Tibial nerve (tissue), 4 donors: ENCODE results near the gene GPR146. TPM values are rescaled to one million over a fixed set of nuclear protein-coding genes. Genes with fewer than 3 reads are reported as not detected.
"Not testable (repeated sequence)": the region's sequence is repeated elsewhere in the genome, so short reads cannot be mapped to it uniquely, and the experiment has no call there.

Experiments
- DNase-seq, 2 donors: peaks; one replicate each; pipeline ENCODE4 v3.0.0-alpha.2; 2019; ENCODE audit warnings: low spot score in 2 of 2
- H3K27ac ChIP-seq, 4 donors: fragments of 200-600 bp; sonication (generic) in 3 of 4; one replicate each; pipeline ENCODE4 v1.5.1; 2017 to 2019; ENCODE audit warnings: mild to moderate bottlenecking in 1 of 4
- H3K27me3 ChIP-seq, 2 donors: fragments of 200-600 bp; sonication (generic) in 1 of 2; one replicate each; pipeline versions ENCODE4 v1.5.1 to v1.6.0; 2017 to 2019
- H3K36me3 ChIP-seq, 3 donors: fragments of 200-600 bp; sonication (generic); one replicate each; pipeline ENCODE4 v1.5.1; 2018 to 2019
- H3K4me1 ChIP-seq, 4 donors: fragments of 200-600 bp; sonication (generic) in 3 of 4; one replicate each; pipeline ENCODE4 v1.5.1; 2017 to 2019
- H3K4me3 ChIP-seq, 4 donors: fragments of 200-600 bp; sonication (generic) in 3 of 4; one replicate each; pipeline ENCODE4 v1.5.1; 2017 to 2019; ENCODE audit warnings: mild to moderate bottlenecking in 1 of 4, moderate library complexity in 1 of 4
- H3K9me3 ChIP-seq, 4 donors: fragments of 200-600 bp; sonication (generic) in 3 of 4; one replicate each; pipeline ENCODE4 v1.5.1; 2017 to 2019
- EP300 ChIP-seq, 2 donors: sonication (generic); formaldehyde crosslinking; IDR thresholded peaks; one replicate each; pipeline ENCODE4 v1.6.1; 2017; ENCODE audit warnings: antibody characterized with exemption in 2 of 2, mild to moderate bottlenecking in 1 of 2
- POLR2A ChIP-seq, 2 donors: fragments of 450-650 bp; IDR thresholded peaks; one replicate each; pipeline ENCODE4 v1.6.1; 2017; ENCODE audit warnings: antibody characterized with exemption in 2 of 2, mild to moderate bottlenecking in 2 of 2, moderate library complexity in 2 of 2
- WGBS, 2 donors: methylation state at CpG; one replicate each; pipeline ENCODE4 v1.1.5; 2018; 5-methylcytosine and 5-hydroxymethylcytosine counted together
- total RNA-seq, 4 donors: library from RNA; depleted of rRNA; stranded (reverse); fragments of >200 nt; gene quantifications; one replicate each; pipeline ENCODE4 v1.1.0, GENCODE V29; 2016
- TF ChIP-seq, protein P1 (sequence below), 5 experiments: fragments of 200-600 bp in 3 of 5; fragments of 450-650 bp in 2 of 5; sonication (generic) in 3 of 5; IDR thresholded peaks; one replicate each; pipeline ENCODE4 v1.5.1; 2016 to 2019; ENCODE audit warnings: antibody characterized with exemption in 5 of 5, mild to moderate bottlenecking in 3 of 5, moderate library complexity in 2 of 5

The GPR146 gene
- total RNA-seq, 4 donors from 2014 or later = 27.8 to 91.8 (median 59.1) TPM

DNA sequence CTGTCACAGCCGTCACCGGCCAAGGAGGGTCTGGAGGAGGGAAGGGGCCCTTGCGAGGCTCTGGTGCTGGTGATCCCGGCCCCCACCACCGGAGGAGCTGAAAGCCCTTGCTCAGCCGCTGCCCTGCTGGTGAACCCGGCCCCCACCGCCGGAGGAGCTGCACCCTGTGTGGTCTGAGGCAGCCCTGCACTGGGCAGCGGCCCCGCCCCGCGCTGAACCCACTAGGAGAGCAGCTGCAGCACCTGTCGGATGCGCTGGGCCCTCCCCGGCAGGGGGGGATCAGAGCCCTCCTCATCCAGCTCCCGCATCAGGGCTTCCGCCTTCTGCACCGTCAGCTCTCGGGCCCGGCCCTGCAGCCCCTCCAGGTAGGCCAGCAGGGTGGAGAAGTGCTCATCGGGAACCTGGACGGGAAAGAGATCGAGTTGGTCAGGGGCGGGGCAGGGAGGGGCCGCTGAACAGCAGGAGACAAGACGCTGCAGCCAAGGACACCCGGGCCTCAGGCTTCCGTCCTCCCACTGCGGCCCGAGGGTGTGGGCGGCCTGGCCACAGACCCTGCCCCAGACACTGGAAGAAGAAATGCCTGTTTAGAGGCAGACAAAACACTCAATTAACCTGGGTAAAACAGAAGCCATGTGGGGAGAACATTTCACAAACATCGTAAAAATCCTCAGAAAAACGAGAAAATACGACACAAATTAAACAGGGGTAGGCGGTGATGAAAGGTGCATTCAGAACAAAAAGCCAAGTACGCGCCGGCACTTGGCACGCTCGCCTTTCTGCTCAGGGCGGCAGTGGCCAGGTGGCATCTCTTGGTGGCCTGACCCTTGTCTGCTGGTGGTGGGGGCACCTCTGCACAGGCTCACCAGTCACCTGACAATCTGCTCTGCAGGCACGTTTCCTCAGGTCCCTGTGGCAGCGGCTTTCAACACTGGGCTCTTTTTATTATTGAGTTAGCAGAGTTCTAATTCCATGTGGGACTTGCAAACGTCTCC is 46.6 kb upstream of the GPR146 start:
- peaks cover 0 to 62% (median 19%) of the 10 kb centered on the region in 4 donors for H3K4me1 ChIP-seq
- H3K36me3 ChIP-seq = peaks cover 0 to 42% (median 0%) of the 10 kb centered on the region in 3 donors
- no peaks in the 10 kb centered on the region for H3K27me3 ChIP-seq
- H3K27ac ChIP-seq = peak overlapping the region; percentile 49 to 84 (median 66)
- no peak overlapping the region for H3K4me3 ChIP-seq
- no peaks in the 10 kb centered on the region for H3K9me3 ChIP-seq
- TF ChIP-seq EP300 (IDR thresholded peaks at IDR 0.05) = peak in 1 of 2 donors; percentile 21
- TF ChIP-seq, protein P1, sequence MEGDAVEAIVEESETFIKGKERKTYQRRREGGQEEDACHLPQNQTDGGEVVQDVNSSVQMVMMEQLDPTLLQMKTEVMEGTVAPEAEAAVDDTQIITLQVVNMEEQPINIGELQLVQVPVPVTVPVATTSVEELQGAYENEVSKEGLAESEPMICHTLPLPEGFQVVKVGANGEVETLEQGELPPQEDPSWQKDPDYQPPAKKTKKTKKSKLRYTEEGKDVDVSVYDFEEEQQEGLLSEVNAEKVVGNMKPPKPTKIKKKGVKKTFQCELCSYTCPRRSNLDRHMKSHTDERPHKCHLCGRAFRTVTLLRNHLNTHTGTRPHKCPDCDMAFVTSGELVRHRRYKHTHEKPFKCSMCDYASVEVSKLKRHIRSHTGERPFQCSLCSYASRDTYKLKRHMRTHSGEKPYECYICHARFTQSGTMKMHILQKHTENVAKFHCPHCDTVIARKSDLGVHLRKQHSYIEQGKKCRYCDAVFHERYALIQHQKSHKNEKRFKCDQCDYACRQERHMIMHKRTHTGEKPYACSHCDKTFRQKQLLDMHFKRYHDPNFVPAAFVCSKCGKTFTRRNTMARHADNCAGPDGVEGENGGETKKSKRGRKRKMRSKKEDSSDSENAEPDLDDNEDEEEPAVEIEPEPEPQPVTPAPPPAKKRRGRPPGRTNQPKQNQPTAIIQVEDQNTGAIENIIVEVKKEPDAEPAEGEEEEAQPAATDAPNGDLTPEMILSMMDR (IDR thresholded peaks at IDR 0.05) = peak in 1 of 5 experiments; percentile 16
- no peak for TF ChIP-seq POLR2A (IDR thresholded peaks at IDR 0.05)
- DNase-seq = no peak
- WGBS, 2 donors = 63 to 69% methylated on average over 32 to 35 of the region's 45 CpGs

DNA sequence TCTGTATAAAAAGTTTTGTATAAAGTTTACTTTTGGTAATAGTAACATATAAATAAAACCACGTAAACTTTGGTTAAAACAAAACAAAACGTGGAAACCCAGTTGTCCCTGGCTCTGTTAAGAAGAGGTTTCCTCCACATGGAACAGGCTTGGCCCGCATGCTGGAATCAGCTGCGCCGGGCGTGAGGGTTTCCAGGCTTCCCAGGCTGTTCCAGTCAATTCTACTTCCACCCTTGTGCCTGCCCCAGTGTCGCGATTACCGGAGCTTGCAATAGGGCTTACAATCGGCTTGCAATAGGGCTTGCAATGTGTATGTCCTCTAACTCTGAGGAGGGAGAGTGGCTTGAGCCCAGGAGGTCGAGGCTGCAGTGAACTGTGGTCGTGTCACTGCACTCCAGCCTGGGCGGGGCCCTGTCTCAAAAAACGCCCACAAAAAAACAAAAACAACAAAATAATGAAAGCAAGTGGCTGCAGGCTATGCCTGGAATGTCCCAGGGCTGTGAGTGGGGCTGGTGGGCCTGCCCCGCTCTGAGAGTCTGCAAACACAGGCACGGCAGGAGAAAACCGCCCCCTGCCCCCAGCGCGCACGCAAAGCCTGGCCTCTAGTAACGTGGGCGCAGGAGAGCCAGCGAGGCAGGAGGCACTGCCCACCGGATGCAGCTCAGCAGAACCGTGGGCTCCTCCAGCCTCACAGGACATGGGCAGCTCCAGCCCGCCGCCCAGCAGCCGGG is 45.0 kb upstream of the GPR146 start:
- TF ChIP-seq EP300 (IDR thresholded peaks at IDR 0.05) (peak; percentile 18 to 73), POLR2A (IDR thresholded peaks at IDR 0.05) (peak in 1 of 2 donors; percentile 23)
- TF ChIP-seq, protein P1 (IDR thresholded peaks at IDR 0.05) = no peak
- DNase-seq = no peak
- H3K4me1 ChIP-seq = peaks cover 0 to 49% (median 11%) of the 10 kb centered on the region in 4 donors
- WGBS, 2 donors = 53 to 59% methylated on average over 28 of the region's 28 CpGs
- peaks cover 0 to 48% (median 0%) of the 10 kb centered on the region in 3 donors for H3K36me3 ChIP-seq
- no peaks in the 10 kb centered on the region for H3K9me3 ChIP-seq
- no peaks in the 10 kb centered on the region for H3K27me3 ChIP-seq
- peak overlapping the region in 1 of 4 donors; percentile 13 for H3K4me3 ChIP-seq
- peak overlapping the region; percentile 47 to 84 (median 69) for H3K27ac ChIP-seq

- H3K4me1 ChIP-seq = peaks cover 0 to 57% (median 11%) of the 10 kb centered on the region in 4 donors
- peak overlapping the region; percentile 47 to 84 (median 69) for H3K27ac ChIP-seq
- H3K27me3 ChIP-seq = no peaks in the 10 kb centered on the region
- no peak for DNase-seq
- H3K4me3 ChIP-seq = no peak overlapping the region
- TF ChIP-seq, protein P1 (IDR thresholded peaks at IDR 0.05) = no peak
- TF ChIP-seq POLR2A (IDR thresholded peaks at IDR 0.05) (no peak), EP300 (IDR thresholded peaks at IDR 0.05) (no peak)
- WGBS, 2 donors = 82 to 87% methylated on average over 16 to 41 of the region's 52 CpGs
- H3K9me3 ChIP-seq = no peaks in the 10 kb centered on the region
- H3K36me3 ChIP-seq = peaks cover 0 to 49% (median 0%) of the 10 kb centered on the region in 3 donors
Measured at GRCh38 chr7:999941-1000935, 44.1 kb upstream of the GPR146 start.

GRCh38 chr7:1001069-1001770 is 43.1 kb upstream of the GPR146 start:
- Histone ChIP-seq H3K27ac (peak overlapping the region; percentile 47 to 84 (median 69)), H3K36me3 (peaks cover 0 to 46% (median 0%) of the 10 kb centered on the region in 3 donors), H3K4me1 (peaks cover 0 to 49% (median 11%) of the 10 kb centered on the region in 4 donors)
- H3K27me3 ChIP-seq, H3K4me3 ChIP-seq, DNase-seq, H3K9me3 ChIP-seq: not testable (repeated sequence)
- whole genome bisulfite sequencing, 2 donors = 63 to 82% methylated on average over 7 to 8 of the region's 14 CpGs

- not testable (repeated sequence) for DNase-seq, H3K27ac ChIP-seq, H3K9me3 ChIP-seq, H3K4me3 ChIP-seq, H3K27me3 ChIP-seq
- Histone ChIP-seq H3K36me3 (peaks cover 0 to 45% (median 0%) of the 10 kb centered on the region in 3 donors), H3K4me1 (peaks cover 0 to 41% (median 11%) of the 10 kb centered on the region in 4 donors)
- 80 to 96% methylated on average over 3 to 4 of the region's 4 CpGs for WGBS, 2 donors
Measured at GRCh38 chr7:1002026-1002425, 42.3 kb upstream of the GPR146 start.

DNA sequence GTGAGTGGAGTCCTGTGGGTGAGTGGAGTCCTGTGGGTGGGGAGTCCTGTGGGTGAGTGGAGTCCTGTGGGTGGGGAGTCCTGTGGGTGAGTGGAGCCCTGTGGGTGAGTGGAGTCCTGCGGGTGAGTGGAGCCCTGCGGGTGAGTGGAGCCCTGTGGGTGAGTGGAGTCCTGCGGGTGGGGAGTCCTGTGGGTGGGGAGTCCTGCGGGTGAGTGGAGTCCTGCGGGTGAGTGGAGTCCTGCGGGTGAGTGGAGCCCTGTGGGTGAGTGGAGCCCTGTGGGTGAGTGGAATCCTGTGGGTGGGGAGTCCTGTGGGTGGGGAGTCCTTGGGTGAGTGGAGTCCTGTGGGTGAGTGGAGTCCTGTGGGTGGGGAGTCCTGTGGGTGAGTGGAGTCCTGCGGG is 41.9 kb upstream of the GPR146 start:
- DNase-seq, H3K4me3 ChIP-seq, H3K9me3 ChIP-seq, H3K27me3 ChIP-seq, H3K27ac ChIP-seq: not testable (repeated sequence)
- Histone ChIP-seq H3K4me1 (peaks cover 0 to 37% (median 8%) of the 10 kb centered on the region in 4 donors), H3K36me3 (peaks cover 0 to 45% (median 0%) of the 10 kb centered on the region in 3 donors)
- 71 to 77% methylated on average over 6 to 7 of the region's 7 CpGs for WGBS, 2 donors
